ENCODE data around the gene DEFB113. TPM values are rescaled to one million over a fixed set of nuclear protein-coding genes. Genes with fewer than 3 reads are reported as not detected.

DEFB113 gene
- total RNA-seq, 4 donors from 2014 or later = not detected

DNA sequence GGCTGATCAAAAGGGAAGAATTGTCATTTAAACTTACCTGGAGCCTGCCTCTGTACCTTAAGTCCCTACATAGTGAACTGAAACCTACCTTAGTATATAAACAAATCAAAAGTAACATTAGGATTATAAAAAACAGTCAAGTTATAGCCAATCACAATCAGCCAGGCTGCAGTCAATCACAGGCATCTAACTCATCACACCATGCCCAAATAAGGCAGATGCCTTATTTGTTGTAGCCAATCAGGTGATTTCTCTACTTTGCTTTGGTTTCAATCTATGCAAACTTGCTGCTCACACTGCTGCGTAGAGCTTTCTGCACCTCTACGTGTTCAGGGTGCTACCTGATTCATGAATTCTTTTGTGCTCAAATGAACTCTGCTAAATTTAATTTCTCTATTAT, 18.3 kb upstream of the DEFB113 start:
- no peaks in the 10 kb centered on the region for H3K4me1 ChIP-seq
- DNase-seq (no peak), ATAC-seq (no peak)
- intact Hi-C loops (cut with DNase I; ENCODE audit: low total_unique reads) = no loop called here
- no peak overlapping the region for H3K27ac ChIP-seq
- H3K36me3 ChIP-seq = no peaks in the 10 kb centered on the region
- in situ Hi-C loops (cut with MboI; ENCODE audit: low sequenced_read_pairs in 4 of 4) = no loop called here
- H3K9me3 ChIP-seq = no peaks in the 10 kb centered on the region
- no peak overlapping the region for H3K4me3 ChIP-seq
- no peaks in the 10 kb centered on the region for H3K27me3 ChIP-seq
- no peak for TF ChIP-seq POLR2A (IDR thresholded peaks at IDR 0.05)
- TF ChIP-seq, protein P1, sequence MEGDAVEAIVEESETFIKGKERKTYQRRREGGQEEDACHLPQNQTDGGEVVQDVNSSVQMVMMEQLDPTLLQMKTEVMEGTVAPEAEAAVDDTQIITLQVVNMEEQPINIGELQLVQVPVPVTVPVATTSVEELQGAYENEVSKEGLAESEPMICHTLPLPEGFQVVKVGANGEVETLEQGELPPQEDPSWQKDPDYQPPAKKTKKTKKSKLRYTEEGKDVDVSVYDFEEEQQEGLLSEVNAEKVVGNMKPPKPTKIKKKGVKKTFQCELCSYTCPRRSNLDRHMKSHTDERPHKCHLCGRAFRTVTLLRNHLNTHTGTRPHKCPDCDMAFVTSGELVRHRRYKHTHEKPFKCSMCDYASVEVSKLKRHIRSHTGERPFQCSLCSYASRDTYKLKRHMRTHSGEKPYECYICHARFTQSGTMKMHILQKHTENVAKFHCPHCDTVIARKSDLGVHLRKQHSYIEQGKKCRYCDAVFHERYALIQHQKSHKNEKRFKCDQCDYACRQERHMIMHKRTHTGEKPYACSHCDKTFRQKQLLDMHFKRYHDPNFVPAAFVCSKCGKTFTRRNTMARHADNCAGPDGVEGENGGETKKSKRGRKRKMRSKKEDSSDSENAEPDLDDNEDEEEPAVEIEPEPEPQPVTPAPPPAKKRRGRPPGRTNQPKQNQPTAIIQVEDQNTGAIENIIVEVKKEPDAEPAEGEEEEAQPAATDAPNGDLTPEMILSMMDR (IDR thresholded peaks at IDR 0.05 in 4 of 5, conservative IDR thresholded peaks at IDR 0.05 in 1 of 5) = no peak

DNA sequence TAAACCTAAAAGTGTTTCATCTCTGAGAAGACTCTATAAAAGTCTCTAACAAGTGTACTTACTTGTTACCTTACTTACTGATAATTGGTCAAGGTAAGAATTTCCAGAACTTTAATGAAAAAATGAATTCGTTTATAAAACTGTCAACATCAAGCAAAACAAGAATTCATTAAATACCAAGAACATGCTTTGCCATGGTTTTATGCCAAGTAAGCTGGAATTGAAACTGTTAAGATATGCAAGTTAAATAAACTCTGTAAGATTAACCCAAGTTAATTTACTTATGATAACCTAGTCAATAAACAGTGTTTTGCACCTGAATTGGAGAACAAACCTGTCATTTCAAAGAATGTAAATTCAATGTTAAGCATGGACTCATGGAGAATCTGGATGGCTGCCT, 17.1 kb upstream of the DEFB113 start:
- no peak for ATAC-seq
- in situ Hi-C loops (cut with MboI; ENCODE audit: low sequenced_read_pairs in 4 of 4) (no loop called here), intact Hi-C loops (cut with DNase I; ENCODE audit: low total_unique reads) (no loop called here)
- Histone ChIP-seq H3K4me3 (no peak overlapping the region), H3K36me3 (no peaks in the 10 kb centered on the region), H3K4me1 (no peaks in the 10 kb centered on the region), H3K27me3 (no peaks in the 10 kb centered on the region), H3K9me3 (no peaks in the 10 kb centered on the region), H3K27ac (no peak overlapping the region)
- no peak for DNase-seq
- no peak for TF ChIP-seq POLR2A (IDR thresholded peaks at IDR 0.05)
- TF ChIP-seq, protein P1 (IDR thresholded peaks at IDR 0.05 in 4 of 5, conservative IDR thresholded peaks at IDR 0.05 in 1 of 5) = no peak

DNA sequence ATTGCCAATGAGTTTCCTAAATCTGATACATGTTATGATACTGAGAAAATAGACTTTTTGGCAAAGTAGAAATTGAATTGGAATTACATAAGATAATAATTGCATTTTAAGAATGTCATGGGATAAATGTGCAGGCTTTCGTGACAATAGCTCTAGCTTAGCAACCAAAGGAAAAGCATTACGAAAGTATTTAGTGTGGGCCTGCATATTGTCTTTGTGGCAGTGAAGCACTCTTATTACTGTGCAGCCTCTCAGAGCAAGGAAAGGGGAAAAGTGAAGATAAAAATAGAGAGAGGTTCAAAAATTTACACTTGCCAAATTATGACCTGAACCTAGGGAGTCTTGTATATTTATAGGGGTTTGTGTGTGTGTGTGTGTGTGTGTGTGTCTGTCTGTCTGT, 12.6 kb upstream of the DEFB113 start:
- Histone ChIP-seq H3K9me3 (no peaks in the 10 kb centered on the region), H3K36me3 (no peaks in the 10 kb centered on the region), H3K27ac (no peak overlapping the region), H3K4me1 (no peaks in the 10 kb centered on the region), H3K4me3 (no peak overlapping the region), H3K27me3 (no peaks in the 10 kb centered on the region)
- no peak for ATAC-seq
- intact Hi-C loops (cut with DNase I; ENCODE audit: low total_unique reads) = no loop called here
- no peak for TF ChIP-seq POLR2A (IDR thresholded peaks at IDR 0.05)
- TF ChIP-seq, protein P1 (IDR thresholded peaks at IDR 0.05 in 4 of 5, conservative IDR thresholded peaks at IDR 0.05 in 1 of 5) = no peak
- no peak for DNase-seq
- in situ Hi-C loops (cut with MboI; ENCODE audit: low sequenced_read_pairs in 4 of 4) = no loop called here

DNA sequence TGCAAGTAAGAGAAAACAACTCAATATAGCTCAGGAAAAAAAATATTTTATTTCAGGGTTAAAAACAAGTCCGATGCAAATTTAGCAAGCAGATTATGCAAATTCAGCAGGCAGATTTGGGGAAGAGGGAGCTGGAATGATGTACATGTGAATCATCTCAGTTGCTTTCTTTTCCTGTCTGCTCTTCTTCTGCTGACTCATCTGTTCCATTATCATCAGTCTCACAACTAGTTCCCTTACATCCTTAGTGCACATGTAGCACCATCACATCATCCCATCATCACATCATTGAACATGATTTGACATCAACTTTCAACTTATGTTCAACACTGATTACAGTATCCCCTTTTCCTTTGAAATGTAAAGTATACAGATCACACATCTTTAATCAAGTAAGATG, 11.5 kb upstream of the DEFB113 start:
- Histone ChIP-seq H3K4me1 (no peaks in the 10 kb centered on the region), H3K4me3 (no peak overlapping the region), H3K9me3 (no peaks in the 10 kb centered on the region), H3K27ac (no peak overlapping the region), H3K36me3 (no peaks in the 10 kb centered on the region), H3K27me3 (no peaks in the 10 kb centered on the region)
- intact Hi-C loops (cut with DNase I; ENCODE audit: low total_unique reads) = no loop called here
- no peak for DNase-seq
- in situ Hi-C loops (cut with MboI; ENCODE audit: low sequenced_read_pairs in 4 of 4) = no loop called here
- ATAC-seq = no peak
- TF ChIP-seq, protein P1 (IDR thresholded peaks at IDR 0.05 in 4 of 5, conservative IDR thresholded peaks at IDR 0.05 in 1 of 5) = no peak

DNA sequence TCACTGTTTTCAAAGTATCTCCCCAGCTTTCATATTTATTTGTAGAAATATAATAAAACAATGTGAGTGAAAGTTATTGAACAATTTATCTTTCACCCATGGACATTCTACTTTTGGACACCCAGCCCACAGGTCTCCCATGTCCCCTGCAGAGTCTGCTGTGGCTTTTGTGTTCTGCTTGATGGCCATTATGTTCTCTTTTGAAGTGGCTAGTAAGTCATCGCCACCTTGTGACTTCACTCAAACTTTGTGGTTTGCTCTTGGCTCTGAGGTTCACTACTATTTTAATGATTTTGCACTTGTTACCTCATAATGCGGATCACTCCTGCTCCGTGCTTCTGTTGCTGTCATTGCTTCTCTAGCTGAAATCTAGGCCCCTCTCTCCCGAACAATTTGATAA, 10.2 kb upstream of the DEFB113 start:
- H3K4me1 ChIP-seq = no peaks in the 10 kb centered on the region
- intact Hi-C loops (cut with DNase I; ENCODE audit: low total_unique reads) (no loop called here), in situ Hi-C loops (cut with MboI; ENCODE audit: low sequenced_read_pairs in 4 of 4) (no loop called here)
- DNase-seq = no peak
- H3K27ac ChIP-seq = no peak overlapping the region
- H3K4me3 ChIP-seq = no peak overlapping the region
- TF ChIP-seq POLR2A (IDR thresholded peaks at IDR 0.05) = no peak
- TF ChIP-seq, protein P1 (IDR thresholded peaks at IDR 0.05 in 4 of 5, conservative IDR thresholded peaks at IDR 0.05 in 1 of 5) = no peak
- no peaks in the 10 kb centered on the region for H3K27me3 ChIP-seq
- no peaks in the 10 kb centered on the region for H3K36me3 ChIP-seq
- no peak for ATAC-seq
- no peaks in the 10 kb centered on the region for H3K9me3 ChIP-seq
